ENCODE measurements around the gene SPATA2L. TPM values are rescaled to one million over a fixed set of nuclear protein-coding genes. Genes with fewer than 3 reads are reported as not detected.
A peak's percentile ranks its signal among the peaks of the same experiment; 100 is the strongest.
"Not testable (repeated sequence)": the region's sequence is repeated elsewhere in the genome, so short reads cannot be mapped to it uniquely, and the experiment has no call there.

Gene SPATA2L
- total RNA-seq, 4 donors from 2014 or later, result 1.3 to 7.5 (median 3.2) TPM

DNA sequence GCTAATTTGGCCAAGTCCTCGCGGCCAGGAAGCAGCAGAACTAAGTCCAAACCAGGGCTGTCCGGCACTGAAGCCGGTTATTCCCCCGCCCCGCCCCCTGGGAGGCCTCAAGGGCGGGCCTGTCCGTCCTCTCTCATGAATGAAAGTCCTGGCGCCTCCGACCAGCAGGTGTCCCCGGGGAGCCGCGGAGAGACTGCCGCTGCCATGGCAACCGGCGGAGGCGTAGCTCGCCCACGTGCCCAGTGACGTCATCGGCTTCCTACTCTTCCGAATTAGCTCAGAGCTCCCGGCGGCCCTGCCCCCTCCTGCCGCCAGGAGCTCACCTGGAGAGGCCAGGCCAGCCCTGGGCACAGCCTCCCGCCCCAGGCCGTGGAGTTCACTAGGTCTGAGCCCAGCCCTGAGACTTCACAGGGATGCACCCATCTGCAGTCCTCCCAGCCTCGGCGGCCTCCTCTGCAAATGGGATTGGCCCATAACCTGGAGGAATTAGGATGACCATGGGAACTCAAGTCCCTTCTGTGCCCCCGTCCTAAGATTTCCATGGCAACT, 1.3 kb downstream of the SPATA2L start:
- TF ChIP-seq, protein P1, sequence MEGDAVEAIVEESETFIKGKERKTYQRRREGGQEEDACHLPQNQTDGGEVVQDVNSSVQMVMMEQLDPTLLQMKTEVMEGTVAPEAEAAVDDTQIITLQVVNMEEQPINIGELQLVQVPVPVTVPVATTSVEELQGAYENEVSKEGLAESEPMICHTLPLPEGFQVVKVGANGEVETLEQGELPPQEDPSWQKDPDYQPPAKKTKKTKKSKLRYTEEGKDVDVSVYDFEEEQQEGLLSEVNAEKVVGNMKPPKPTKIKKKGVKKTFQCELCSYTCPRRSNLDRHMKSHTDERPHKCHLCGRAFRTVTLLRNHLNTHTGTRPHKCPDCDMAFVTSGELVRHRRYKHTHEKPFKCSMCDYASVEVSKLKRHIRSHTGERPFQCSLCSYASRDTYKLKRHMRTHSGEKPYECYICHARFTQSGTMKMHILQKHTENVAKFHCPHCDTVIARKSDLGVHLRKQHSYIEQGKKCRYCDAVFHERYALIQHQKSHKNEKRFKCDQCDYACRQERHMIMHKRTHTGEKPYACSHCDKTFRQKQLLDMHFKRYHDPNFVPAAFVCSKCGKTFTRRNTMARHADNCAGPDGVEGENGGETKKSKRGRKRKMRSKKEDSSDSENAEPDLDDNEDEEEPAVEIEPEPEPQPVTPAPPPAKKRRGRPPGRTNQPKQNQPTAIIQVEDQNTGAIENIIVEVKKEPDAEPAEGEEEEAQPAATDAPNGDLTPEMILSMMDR (IDR thresholded peaks at IDR 0.05 in 4 of 5, conservative IDR thresholded peaks at IDR 0.05 in 1 of 5), result peak; percentile 70 to 85 (median 77)
- TF ChIP-seq POLR2A (IDR thresholded peaks at IDR 0.05), result peak in 1 of 2 donors; percentile 23
- intact Hi-C loops (cut with DNase I; ENCODE audit: low total_unique reads), result loop anchor here (1.0 kb wide), 5 partner anchors 14 to 173 kb away; partner anchors contain the start of genes CDK10, CHMP1A, SPATA33 and TCF25

DNA sequence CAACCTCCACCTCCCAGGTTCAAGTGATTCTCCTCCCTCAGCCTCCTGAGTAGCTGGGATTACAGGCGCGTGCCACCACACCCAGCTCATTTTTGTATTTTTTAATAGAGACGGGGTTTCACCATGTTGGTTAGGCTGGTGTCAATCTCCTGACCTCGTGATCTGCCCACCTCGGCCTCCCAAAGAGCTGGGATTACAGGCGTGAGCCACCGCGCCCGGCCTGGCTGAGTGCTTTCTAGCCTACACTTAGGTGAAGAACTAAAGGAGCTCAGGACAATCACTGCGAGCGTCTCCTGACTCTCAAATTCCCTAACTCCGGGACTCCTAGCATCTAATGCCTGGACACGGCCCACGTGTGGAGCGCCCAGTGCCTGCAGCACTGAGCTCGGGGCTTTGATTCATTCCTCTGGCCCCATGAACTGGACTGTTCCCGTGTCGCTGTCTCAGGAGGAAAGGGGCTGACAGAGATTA, 1.8 kb downstream of the SPATA2L start:
- DNase-seq, ATAC-seq, H3K9me3 ChIP-seq: not testable (repeated sequence)
- H3K27me3 ChIP-seq, result peaks cover 0 to 19% (median 5%) of the 10 kb centered on the region in 3 donors
- peaks cover 0 to 14% of the 10 kb centered on the region in 2 donors for H3K36me3 ChIP-seq
- peak overlapping the region in 2 of 4 donors; percentile 47 to 67 for H3K27ac ChIP-seq
- H3K4me1 ChIP-seq, result peaks cover 15 to 17% of the 10 kb centered on the region in 2 donors
- intact Hi-C loops (cut with DNase I; ENCODE audit: low total_unique reads), result loop anchor here (1.0 kb wide), 5 partner anchors 13 to 174 kb away; partner anchors contain the start of genes CDK10, CHMP1A, SPATA33 and TCF25
- in situ Hi-C loops (cut with MboI; ENCODE audit: low sequenced_read_pairs in 4 of 4), result loop anchor here in 2 of 4 donors (10.0 kb wide), 2 partner anchors 95 to 175 kb away; partner anchors contain the start of gene TCF25 (in 1 of the 2)
- peak overlapping the region in 3 of 4 donors; percentile 64 to 84 (median 70) for H3K4me3 ChIP-seq

More for the DNA sequence above, 1.3 kb downstream of the SPATA2L start:
- DNase-seq (peak; percentile 95 to 97), ATAC-seq (peak; percentile 77 to 83)
- Histone ChIP-seq H3K4me3 (peak overlapping the region; percentile 62 to 84 (median 67)), H3K36me3 (peaks cover 0 to 9% of the 10 kb centered on the region in 2 donors), H3K9me3 (no peaks in the 10 kb centered on the region), H3K27ac (peak overlapping the region; percentile 62 to 67 (median 66)), H3K27me3 (peaks cover 0 to 19% (median 5%) of the 10 kb centered on the region in 3 donors), H3K4me1 (peaks cover 15 to 17% of the 10 kb centered on the region in 2 donors)
- in situ Hi-C loops (cut with MboI; ENCODE audit: low sequenced_read_pairs in 4 of 4), result loop anchor here in 2 of 4 donors (10.0 kb wide), 2 partner anchors 95 to 175 kb away; partner anchors contain the start of gene TCF25 (in 1 of the 2)

DNA sequence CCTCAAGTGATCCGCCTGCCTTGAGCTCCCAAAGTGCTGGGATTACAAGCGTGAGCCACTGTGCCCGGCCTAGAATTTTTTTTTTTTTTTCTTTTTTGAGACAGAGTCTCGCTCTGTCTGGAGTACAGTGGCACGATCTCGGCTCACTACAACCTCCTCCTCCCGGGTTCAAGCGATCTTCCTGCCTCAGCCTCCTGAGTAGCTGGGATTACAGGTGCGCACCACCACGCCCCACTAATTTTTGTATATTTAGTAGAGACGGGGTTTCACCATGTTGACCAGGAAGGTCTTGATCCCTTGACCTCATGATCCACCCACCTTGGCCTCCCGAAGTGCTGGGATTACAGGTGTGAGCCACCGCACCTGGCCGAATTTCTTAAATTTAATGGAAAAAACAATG, 2.8 kb downstream of the SPATA2L start:
- intact Hi-C loops (cut with DNase I; ENCODE audit: low total_unique reads); H3K9me3 ChIP-seq; ATAC-seq; H3K4me3 ChIP-seq; DNase-seq; in situ Hi-C loops (cut with MboI; ENCODE audit: low sequenced_read_pairs in 4 of 4); H3K27ac ChIP-seq: not testable (repeated sequence)
- Histone ChIP-seq H3K36me3 (peaks cover 0 to 22% of the 10 kb centered on the region in 2 donors), H3K27me3 (peaks cover 0 to 14% (median 0%) of the 10 kb centered on the region in 3 donors), H3K4me1 (peaks cover 15 to 17% of the 10 kb centered on the region in 2 donors)

DNA sequence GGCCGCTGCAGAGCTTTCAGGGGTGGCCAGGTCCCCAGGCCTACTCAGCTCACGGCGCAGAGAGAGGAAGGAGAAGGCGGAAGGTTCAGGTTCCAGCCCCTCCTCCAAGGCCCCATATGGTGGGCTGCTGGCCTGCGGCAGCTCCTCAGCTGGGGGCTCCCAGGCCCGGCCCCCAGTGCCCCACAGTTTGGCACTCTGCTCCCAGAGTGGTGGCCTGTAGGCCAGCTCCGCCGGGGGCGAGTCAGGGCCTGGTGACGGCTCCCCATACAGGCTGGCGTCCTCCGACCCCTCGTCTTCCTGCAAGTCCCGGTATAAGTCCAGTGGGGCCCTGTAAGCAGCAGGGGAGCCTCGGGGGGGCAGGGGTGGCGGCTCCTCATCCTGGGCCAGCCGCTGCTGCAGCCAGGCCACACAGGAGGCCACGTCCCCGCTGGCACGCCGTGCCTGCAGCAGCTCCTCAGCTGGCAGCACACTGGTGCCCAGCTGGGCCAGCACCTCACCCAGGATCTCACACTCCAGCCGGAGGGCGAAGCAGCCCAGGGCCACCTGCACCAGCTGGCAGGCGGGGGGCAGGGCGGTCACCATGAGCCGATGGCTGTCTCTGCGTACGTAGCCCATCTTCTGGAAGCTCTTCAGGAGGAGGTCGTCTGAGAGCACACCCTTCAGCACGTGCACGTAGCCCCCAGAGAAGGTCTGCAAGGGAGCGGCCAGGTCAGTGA, 3.7 kb downstream of the SPATA2L start:
- DNase-seq, result peak in 1 of 2 donors; percentile 10
- TF ChIP-seq, protein P1 (IDR thresholded peaks at IDR 0.05 in 4 of 5, conservative IDR thresholded peaks at IDR 0.05 in 1 of 5), result peak in 1 of 5 experiments; percentile 7
- TF ChIP-seq POLR2A (IDR thresholded peaks at IDR 0.05), result no peak
- in situ Hi-C loops (cut with MboI; ENCODE audit: low sequenced_read_pairs in 4 of 4), result no loop called here

DNA sequence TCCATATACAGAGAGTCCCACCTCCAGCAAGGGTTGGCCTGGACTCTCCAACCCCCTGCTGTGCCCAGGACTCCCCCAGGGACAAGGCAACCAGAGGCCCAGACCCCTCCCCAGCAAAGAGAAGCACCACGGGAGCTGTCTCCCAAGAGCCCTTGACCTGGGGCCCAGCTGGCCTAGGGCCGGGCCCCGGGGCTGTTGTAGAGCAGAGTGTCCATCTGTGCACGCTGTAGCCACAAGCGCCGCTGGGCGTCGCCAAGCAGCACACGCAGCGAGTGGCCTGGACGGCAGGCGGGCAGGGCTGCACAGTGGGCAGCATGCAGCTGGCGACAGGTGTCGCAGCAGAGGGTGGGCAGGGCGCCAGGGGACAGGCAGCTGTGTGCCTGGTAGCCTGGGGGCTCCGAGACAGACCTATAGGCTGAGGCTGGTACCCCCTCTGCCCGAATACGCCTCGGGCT, 4.3 kb downstream of the SPATA2L start:
- DNase-seq, result peak in 1 of 2 donors; percentile 52
- peaks cover 0 to 35% of the 10 kb centered on the region in 2 donors for H3K36me3 ChIP-seq
- in situ Hi-C loops (cut with MboI; ENCODE audit: low sequenced_read_pairs in 4 of 4) (no loop called here), intact Hi-C loops (cut with DNase I; ENCODE audit: low total_unique reads) (no loop called here)
- H3K4me3 ChIP-seq, result no peak overlapping the region
- TF ChIP-seq POLR2A (IDR thresholded peaks at IDR 0.05), result no peak
- TF ChIP-seq, protein P1 (IDR thresholded peaks at IDR 0.05 in 4 of 5, conservative IDR thresholded peaks at IDR 0.05 in 1 of 5), result peak in 1 of 5 experiments; percentile 18
- H3K9me3 ChIP-seq, result no peaks in the 10 kb centered on the region
- peaks cover 15 to 17% of the 10 kb centered on the region in 2 donors for H3K4me1 ChIP-seq
- no peak overlapping the region for H3K27ac ChIP-seq
- H3K27me3 ChIP-seq, result peaks cover 0 to 5% (median 0%) of the 10 kb centered on the region in 3 donors
- no peak for ATAC-seq

More for the DNA sequence above, 3.7 kb downstream of the SPATA2L start:
- peaks cover 0 to 31% of the 10 kb centered on the region in 2 donors for H3K36me3 ChIP-seq
- no peak for ATAC-seq
- peaks cover 15 to 17% of the 10 kb centered on the region in 2 donors for H3K4me1 ChIP-seq
- intact Hi-C loops (cut with DNase I; ENCODE audit: low total_unique reads), result no loop called here
- H3K9me3 ChIP-seq, result no peaks in the 10 kb centered on the region
- H3K4me3 ChIP-seq, result no peak overlapping the region
- no peak overlapping the region for H3K27ac ChIP-seq
- peaks cover 0 to 5% (median 0%) of the 10 kb centered on the region in 3 donors for H3K27me3 ChIP-seq
